Muscle layer of duodenum (tissue), 2 donors: ENCODE results near the gene S100A5.

Experiments used
- H3K27ac ChIP-seq: one replicate; pipeline ENCODE4 v1.7.0; 2013; ENCODE audit warnings: mild to moderate bottlenecking, low read length
- H3K27me3 ChIP-seq: one replicate; pipeline ENCODE4 v1.7.0; 2013; ENCODE audit warnings: low read depth, mild to moderate bottlenecking, control low read depth, low read length
- H3K36me3 ChIP-seq, 2 donors: one replicate each; pipeline ENCODE4 v1.7.0; 2013; ENCODE audit warnings: low read length in 2 of 2, control low read depth in 1 of 2, mild to moderate bottlenecking in 1 of 2; ENCODE audit not compliant: insufficient read depth in 2 of 2, control insufficient read depth in 1 of 2
- H3K4me1 ChIP-seq, 2 donors: one replicate each; pipeline ENCODE4 v1.7.0; 2013; ENCODE audit warnings: low read length in 2 of 2, mild to moderate bottlenecking in 2 of 2, control low read depth in 1 of 2, moderate library complexity in 1 of 2; ENCODE audit not compliant: insufficient read depth in 2 of 2, control insufficient read depth in 1 of 2
- H3K4me3 ChIP-seq, 2 donors: one replicate each; pipeline ENCODE4 v1.7.0; 2013; ENCODE audit warnings: low read length in 2 of 2, low read depth in 1 of 2, mild to moderate bottlenecking in 1 of 2
- H3K9me3 ChIP-seq, 2 donors: one replicate each; pipeline ENCODE4 v1.7.0; 2013; ENCODE audit warnings: low read length in 2 of 2, control low read depth in 1 of 2, mild to moderate bottlenecking in 1 of 2; ENCODE audit not compliant: control insufficient read depth in 1 of 2
- donor health status: healthy.

Gene S100A5

DNA sequence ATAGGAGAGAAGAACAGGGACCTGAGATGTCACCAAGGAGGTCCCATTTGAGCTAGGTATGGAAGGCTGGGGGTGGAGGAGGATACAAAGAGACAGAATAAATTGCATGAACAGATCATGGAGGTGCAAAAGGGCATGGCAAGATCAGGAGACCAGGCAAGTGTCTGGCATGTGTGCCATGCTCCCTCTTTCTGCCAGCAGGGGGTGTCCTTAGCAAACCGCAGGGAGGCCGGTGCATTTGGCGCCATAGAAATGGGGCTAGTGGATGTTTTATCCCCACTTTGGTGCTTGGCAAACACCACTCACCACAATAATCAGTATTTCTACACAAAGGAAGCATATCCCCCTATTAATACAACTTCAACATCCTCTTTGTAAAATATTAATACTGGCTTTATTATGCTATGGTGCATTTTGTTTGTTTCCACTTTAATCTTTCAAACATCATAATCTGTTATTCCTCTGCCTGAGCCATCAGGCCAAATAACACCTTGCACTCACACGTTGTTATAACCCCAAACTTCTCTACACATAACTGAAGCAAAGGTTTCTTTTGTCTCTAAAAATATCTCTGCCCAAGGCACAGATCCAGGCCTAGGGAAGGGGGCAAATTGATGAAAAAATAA, 30.9 kb downstream of the S100A5 start:
- H3K4me3 ChIP-seq: no peak overlapping the region
- H3K36me3 ChIP-seq: no peaks in the 10 kb centered on the region
- H3K9me3 ChIP-seq: no peaks in the 10 kb centered on the region
- H3K27me3 ChIP-seq: no peaks in the 10 kb centered on the region
- no peak overlapping the region for H3K27ac ChIP-seq
- H3K4me1 ChIP-seq: peaks cover 13 to 17% of the 10 kb centered on the region in 2 donors

GRCh38 chr1:153509036-153509435, 31.7 kb downstream of the S100A5 start:
- Histone ChIP-seq H3K27me3 (no peaks in the 10 kb centered on the region), H3K4me1 (peaks cover 13 to 17% of the 10 kb centered on the region in 2 donors), H3K9me3 (no peaks in the 10 kb centered on the region), H3K4me3 (no peak overlapping the region), H3K27ac (no peak overlapping the region), H3K36me3 (no peaks in the 10 kb centered on the region)

- peaks cover 13 to 17% of the 10 kb centered on the region in 2 donors for H3K4me1 ChIP-seq
- no peak overlapping the region for H3K4me3 ChIP-seq
- no peaks in the 10 kb centered on the region for H3K27me3 ChIP-seq
- H3K27ac ChIP-seq: peak overlapping the region; percentile 63
- H3K9me3 ChIP-seq: no peaks in the 10 kb centered on the region
- no peaks in the 10 kb centered on the region for H3K36me3 ChIP-seq
These were observed 32.7 kb downstream of the S100A5 start for GRCh38 chr1:153507926-153508583.

DNA sequence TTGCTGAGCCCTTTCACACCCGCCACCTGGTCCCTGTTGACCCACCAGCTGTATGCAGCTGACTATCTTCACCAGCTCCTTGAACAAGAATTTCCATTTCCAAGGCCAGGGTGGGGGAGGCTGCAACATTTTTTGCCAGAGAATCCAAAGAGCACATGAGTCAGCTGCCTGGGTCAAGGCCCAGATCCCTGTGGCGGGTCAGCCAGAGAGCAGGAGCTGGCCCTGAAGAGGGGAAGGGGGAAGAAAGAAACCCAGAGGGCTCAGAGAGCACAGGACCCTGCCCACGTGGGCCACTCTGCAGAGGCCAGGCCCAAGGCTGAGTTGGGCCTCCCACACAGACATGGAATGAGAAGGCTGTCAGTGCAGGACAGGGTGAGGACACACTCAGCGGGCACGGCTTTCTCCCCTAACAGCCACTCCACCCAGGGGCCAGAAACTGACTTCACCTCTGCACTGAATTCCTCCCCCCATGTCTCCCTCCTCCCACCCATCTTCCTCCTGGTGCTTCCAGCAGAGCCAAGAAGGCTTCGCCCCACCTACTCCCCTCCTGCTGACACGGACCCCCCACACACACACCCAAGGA, 33.8 kb downstream of the S100A5 start:
- Histone ChIP-seq H3K36me3 (no peaks in the 10 kb centered on the region), H3K9me3 (no peaks in the 10 kb centered on the region), H3K4me3 (no peak overlapping the region), H3K27ac (peak overlapping the region; percentile 73), H3K27me3 (no peaks in the 10 kb centered on the region), H3K4me1 (peaks cover 13 to 17% of the 10 kb centered on the region in 2 donors)

GRCh38 chr1:153506386-153506785, 34.3 kb downstream of the S100A5 start:
- no peaks in the 10 kb centered on the region for H3K9me3 ChIP-seq
- no peaks in the 10 kb centered on the region for H3K36me3 ChIP-seq
- no peaks in the 10 kb centered on the region for H3K27me3 ChIP-seq
- peaks cover 13 to 17% of the 10 kb centered on the region in 2 donors for H3K4me1 ChIP-seq
- H3K4me3 ChIP-seq: no peak overlapping the region
- peak overlapping the region; percentile 73 for H3K27ac ChIP-seq

DNA sequence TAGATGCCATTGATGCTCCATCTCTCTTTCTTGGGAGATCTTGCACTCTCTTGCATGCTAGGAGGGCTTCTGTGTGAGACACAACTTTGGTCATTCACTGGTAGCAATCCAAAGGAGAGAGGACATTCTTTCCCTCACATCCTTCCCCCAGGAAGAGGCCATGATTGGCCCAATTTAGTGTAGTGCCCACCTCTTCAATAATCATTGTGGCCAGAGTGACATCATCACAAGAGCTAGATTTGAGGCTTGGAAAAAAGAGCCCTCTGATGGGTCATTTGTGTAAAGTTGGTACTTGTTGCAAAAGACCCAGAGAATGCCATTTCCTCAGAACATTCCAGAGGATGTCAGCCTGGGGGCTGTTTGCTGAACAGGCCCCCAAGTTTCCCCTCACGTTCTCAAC, 35.2 kb downstream of the S100A5 start:
- Histone ChIP-seq H3K4me1 (peaks cover 13 to 17% of the 10 kb centered on the region in 2 donors), H3K27ac (peak overlapping the region; percentile 73), H3K27me3 (no peaks in the 10 kb centered on the region), H3K9me3 (no peaks in the 10 kb centered on the region), H3K36me3 (no peaks in the 10 kb centered on the region), H3K4me3 (no peak overlapping the region)

DNA sequence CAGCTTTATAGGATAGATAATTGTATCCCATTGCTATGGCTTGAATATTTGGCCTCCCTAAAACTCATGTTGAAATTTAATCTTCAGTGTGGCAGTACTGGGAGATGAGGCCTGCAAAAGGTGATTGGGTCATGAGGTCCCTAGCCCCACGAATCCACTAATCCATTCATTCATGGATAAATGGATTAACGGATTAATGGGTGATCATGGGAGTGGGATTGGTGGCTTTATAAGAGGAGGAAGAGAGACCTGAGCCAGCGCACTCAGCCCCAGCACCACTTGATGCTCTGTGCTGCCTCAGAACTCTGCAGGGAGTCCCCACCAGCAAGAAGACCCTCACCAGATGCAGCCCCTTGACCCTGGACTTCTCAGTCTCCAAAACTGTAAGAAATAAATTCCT, 37.0 kb downstream of the S100A5 start:
- H3K9me3 ChIP-seq: no peaks in the 10 kb centered on the region
- H3K27ac ChIP-seq: no peak overlapping the region
- peaks cover 13 to 17% of the 10 kb centered on the region in 2 donors for H3K4me1 ChIP-seq

GRCh38 chr1:153498746-153499145, 42.0 kb downstream of the S100A5 start:
- no peaks in the 10 kb centered on the region for H3K36me3 ChIP-seq
- H3K27me3 ChIP-seq: no peaks in the 10 kb centered on the region
- H3K27ac ChIP-seq: no peak overlapping the region
- H3K9me3 ChIP-seq: no peaks in the 10 kb centered on the region
- H3K4me1 ChIP-seq: peaks cover 0 to 11% of the 10 kb centered on the region in 2 donors
- H3K4me3 ChIP-seq: no peak overlapping the region

More for the DNA sequence above, 37.0 kb downstream of the S100A5 start:
- Histone ChIP-seq H3K4me3 (no peak overlapping the region), H3K27me3 (no peaks in the 10 kb centered on the region), H3K36me3 (no peaks in the 10 kb centered on the region)

DNA sequence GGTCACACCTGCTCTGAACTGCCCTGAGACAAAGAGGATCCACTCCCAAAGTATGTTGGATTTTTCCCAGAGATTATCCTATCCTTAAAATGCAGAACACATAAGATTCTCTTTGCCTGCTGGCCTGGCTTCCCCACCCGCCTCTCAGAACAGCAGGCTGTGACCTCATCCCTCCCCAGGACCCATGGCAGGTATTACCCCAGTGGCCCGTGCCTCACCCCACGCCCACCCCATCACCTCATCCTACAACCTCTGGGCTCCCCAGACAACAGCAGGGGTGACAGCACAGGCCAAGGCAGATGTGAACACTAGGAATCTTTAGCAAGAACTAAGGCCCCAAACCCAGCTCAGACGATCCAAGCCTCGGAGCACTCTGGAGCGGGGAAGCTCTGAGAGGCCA, 45.2 kb downstream of the S100A5 start:
- Histone ChIP-seq H3K27ac (no peak overlapping the region), H3K4me3 (no peak overlapping the region), H3K27me3 (no peaks in the 10 kb centered on the region), H3K9me3 (no peaks in the 10 kb centered on the region), H3K36me3 (no peaks in the 10 kb centered on the region), H3K4me1 (peaks cover 0 to 24% of the 10 kb centered on the region in 2 donors)

GRCh38 chr1:153494976-153495535, 45.7 kb downstream of the S100A5 start:
- H3K27me3 ChIP-seq: no peaks in the 10 kb centered on the region
- no peak overlapping the region for H3K4me3 ChIP-seq
- no peak overlapping the region for H3K27ac ChIP-seq
- no peaks in the 10 kb centered on the region for H3K36me3 ChIP-seq
- H3K9me3 ChIP-seq: no peaks in the 10 kb centered on the region
- peaks cover 0 to 24% of the 10 kb centered on the region in 2 donors for H3K4me1 ChIP-seq

DNA sequence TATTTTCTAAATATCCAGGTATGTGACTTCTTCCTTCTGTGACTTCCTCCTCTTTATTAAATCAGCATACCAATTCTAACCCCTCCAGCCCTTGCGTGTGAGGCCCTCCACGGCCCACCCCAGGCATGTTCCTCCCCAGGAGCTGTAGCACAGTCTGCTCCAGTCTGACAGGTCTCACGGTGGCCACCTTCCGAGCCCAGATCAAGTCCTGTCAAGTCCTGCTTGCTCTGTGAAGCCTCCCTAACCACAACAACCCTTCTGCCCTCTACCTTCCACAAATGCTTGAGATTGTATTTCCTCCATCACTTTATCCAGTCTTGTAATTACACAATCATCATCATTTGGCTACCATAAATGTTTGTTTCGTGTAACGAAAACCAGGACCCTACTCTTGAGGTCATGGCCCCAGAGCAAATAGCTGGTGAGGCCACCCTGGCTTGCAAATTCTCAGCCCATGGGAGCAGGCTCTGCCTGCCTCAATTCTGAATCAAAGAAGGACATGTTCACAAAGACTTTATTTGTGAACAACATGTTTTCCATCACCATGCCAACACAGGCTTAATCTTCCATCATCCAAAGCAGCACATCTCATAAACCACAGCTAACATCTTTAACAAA, 47.3 kb downstream of the S100A5 start:
- Histone ChIP-seq H3K27ac (peak overlapping the region; percentile 18), H3K4me3 (no peak overlapping the region), H3K4me1 (peaks cover 0 to 24% of the 10 kb centered on the region in 2 donors)

More for the DNA sequence above, 47.3 kb downstream of the S100A5 start:
- Histone ChIP-seq H3K36me3 (no peaks in the 10 kb centered on the region), H3K27me3 (no peaks in the 10 kb centered on the region), H3K9me3 (no peaks in the 10 kb centered on the region)
